Vagina (tissue), 2 donors: Measurements from ENCODE around the gene ACOX1.

ENCODE experiments used
- CTCF ChIP-seq, 3 experiments: fragments of 450-650 bp in 2 of 3; fragments of 200-600 bp in 1 of 3; sonication (generic) in 1 of 3; IDR thresholded peaks; one replicate each; pipeline ENCODE4 v1.5.1; 2017 to 2019; ENCODE audit warnings: antibody characterized with exemption in 3 of 3, mild to moderate bottlenecking in 2 of 3, moderate library complexity in 2 of 3
- POLR2A ChIP-seq, 2 donors: fragments of 450-650 bp; IDR thresholded peaks; one replicate each; pipeline ENCODE4 v1.6.1; 2017; ENCODE audit warnings: antibody characterized with exemption in 2 of 2, mild to moderate bottlenecking in 2 of 2, moderate library complexity in 2 of 2
- POLR2AphosphoS5 ChIP-seq, 2 donors: sonication (generic); formaldehyde crosslinking; IDR thresholded peaks; one replicate each; pipeline ENCODE4 v1.9.0; 2017; ENCODE audit warnings: antibody characterized with exemption in 2 of 2, mild to moderate bottlenecking in 2 of 2, low read depth in 1 of 2; ENCODE audit not compliant: insufficient read depth in 1 of 2

- TF ChIP-seq CTCF (IDR thresholded peaks at IDR 0.05): no peak
- TF ChIP-seq POLR2A (IDR thresholded peaks at IDR 0.05): no peak
- no peak for TF ChIP-seq POLR2AphosphoS5 (IDR thresholded peaks at IDR 0.05; ENCODE audit: insufficient read depth in 1 of 2, low read depth in 1 of 2)
These were observed 1.4 kb upstream of the ACOX1 start for GRCh38 chr17:75980188-75981018.
